ENCODE measurements around the gene MED1.

- TF ChIP-seq CTCF (conservative IDR thresholded peaks at IDR 0.05 in 1 of 2, IDR thresholded peaks at IDR 0.05 in 1 of 2; ENCODE audit: low read depth in 1 of 2, low read length in 2 of 2) (no peak), EZH2 (IDR thresholded peaks at IDR 0.05; ENCODE audit: low read length, missing control alignments) (no peak)
These were observed 86.6 kb downstream of the MED1 start for GRCh38 chr17:39364236-39365025.

Measured in fibroblast of lung (primary cell).